Measurements from ENCODE around the gene LIPT2.

DNA sequence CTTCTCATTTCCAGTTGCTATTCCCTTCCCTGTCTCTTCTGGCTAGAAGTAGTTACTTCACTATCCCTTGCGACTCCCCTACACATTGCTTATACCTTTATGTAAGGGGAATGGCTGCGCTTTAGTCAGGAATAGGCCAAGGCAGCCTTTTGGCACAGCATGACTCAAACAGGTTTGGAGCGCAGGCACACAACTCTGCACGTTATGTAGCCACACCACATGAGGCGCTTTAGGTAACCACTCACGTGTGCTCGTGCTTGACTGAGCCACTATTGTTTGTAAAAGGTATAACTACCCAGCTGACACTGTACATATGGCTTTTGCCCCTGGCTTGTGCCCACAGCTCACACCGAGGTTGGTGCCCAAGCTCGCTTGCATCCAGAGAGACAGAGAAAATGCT is 46.7 kb upstream of the LIPT2 start:
- TF ChIP-seq, protein P1, sequence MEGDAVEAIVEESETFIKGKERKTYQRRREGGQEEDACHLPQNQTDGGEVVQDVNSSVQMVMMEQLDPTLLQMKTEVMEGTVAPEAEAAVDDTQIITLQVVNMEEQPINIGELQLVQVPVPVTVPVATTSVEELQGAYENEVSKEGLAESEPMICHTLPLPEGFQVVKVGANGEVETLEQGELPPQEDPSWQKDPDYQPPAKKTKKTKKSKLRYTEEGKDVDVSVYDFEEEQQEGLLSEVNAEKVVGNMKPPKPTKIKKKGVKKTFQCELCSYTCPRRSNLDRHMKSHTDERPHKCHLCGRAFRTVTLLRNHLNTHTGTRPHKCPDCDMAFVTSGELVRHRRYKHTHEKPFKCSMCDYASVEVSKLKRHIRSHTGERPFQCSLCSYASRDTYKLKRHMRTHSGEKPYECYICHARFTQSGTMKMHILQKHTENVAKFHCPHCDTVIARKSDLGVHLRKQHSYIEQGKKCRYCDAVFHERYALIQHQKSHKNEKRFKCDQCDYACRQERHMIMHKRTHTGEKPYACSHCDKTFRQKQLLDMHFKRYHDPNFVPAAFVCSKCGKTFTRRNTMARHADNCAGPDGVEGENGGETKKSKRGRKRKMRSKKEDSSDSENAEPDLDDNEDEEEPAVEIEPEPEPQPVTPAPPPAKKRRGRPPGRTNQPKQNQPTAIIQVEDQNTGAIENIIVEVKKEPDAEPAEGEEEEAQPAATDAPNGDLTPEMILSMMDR (conservative IDR thresholded peaks at IDR 0.05 in 1 of 2, IDR thresholded peaks at IDR 0.05 in 1 of 2; ENCODE audit: extremely low read depth in 1 of 2, insufficient read depth in 1 of 2, low read depth in 1 of 2, low read length in 2 of 2): no peak
- no peak for TF ChIP-seq EZH2 (IDR thresholded peaks at IDR 0.05; ENCODE audit: borderline replicate concordance, low read length)
